GM23338 (cell line): ENCODE data around the gene TMTC2.

Experiments
- EZH2 ChIP-seq: fragments of 200-600 bp; sonication (generic); IDR thresholded peaks from one replicate; pipeline ENCODE4 v1.8.0; 2017; ENCODE audit warnings: antibody characterized with exemption, mild to moderate bottlenecking, low read depth; ENCODE audit not compliant: unreplicated experiment
- EZH2phosphoT487 ChIP-seq: fragments of 200-600 bp; sonication (generic); IDR thresholded peaks from one replicate; pipeline ENCODE4 v1.8.1; 2018; ENCODE audit warnings: antibody characterized with exemption; ENCODE audit not compliant: unreplicated experiment
- NANOG ChIP-seq: IDR thresholded peaks from 2 replicates; pipeline ENCODE4 v1.6.1; 2016; ENCODE audit warnings: antibody characterized with exemption, borderline replicate concordance
- STAT1 ChIP-seq: IDR thresholded peaks from one replicate; pipeline ENCODE4 v1.6.1; 2016; ENCODE audit warnings: antibody characterized with exemption; ENCODE audit not compliant: unreplicated experiment
- ZNF462 ChIP-seq: fragments of 250-450 bp; sonication (Bioruptor Pico); IDR thresholded peaks from 2 replicates; pipeline ENCODE4 v1.5.0; 2020; ENCODE audit warnings: mild to moderate bottlenecking, moderate library complexity
- TF ChIP-seq, protein P1 (sequence below), 2 experiments: fragments of 200-600 bp in 1 of 2; sonication (generic) in 1 of 2; conservative IDR thresholded peaks; 2 replicates each; pipeline versions ENCODE4 v1.5.1 to v1.6.1; 2016 to 2017; ENCODE audit warnings: antibody characterized with exemption in 2 of 2, low read depth in 2 of 2, mild to moderate bottlenecking in 2 of 2, moderate library complexity in 1 of 2
- TF ChIP-seq, protein P2 (sequence below): IDR thresholded peaks from one replicate; pipeline ENCODE4 v1.6.1; 2018; ENCODE audit warnings: antibody characterized with exemption; ENCODE audit not compliant: unreplicated experiment

- TF ChIP-seq, protein P1, sequence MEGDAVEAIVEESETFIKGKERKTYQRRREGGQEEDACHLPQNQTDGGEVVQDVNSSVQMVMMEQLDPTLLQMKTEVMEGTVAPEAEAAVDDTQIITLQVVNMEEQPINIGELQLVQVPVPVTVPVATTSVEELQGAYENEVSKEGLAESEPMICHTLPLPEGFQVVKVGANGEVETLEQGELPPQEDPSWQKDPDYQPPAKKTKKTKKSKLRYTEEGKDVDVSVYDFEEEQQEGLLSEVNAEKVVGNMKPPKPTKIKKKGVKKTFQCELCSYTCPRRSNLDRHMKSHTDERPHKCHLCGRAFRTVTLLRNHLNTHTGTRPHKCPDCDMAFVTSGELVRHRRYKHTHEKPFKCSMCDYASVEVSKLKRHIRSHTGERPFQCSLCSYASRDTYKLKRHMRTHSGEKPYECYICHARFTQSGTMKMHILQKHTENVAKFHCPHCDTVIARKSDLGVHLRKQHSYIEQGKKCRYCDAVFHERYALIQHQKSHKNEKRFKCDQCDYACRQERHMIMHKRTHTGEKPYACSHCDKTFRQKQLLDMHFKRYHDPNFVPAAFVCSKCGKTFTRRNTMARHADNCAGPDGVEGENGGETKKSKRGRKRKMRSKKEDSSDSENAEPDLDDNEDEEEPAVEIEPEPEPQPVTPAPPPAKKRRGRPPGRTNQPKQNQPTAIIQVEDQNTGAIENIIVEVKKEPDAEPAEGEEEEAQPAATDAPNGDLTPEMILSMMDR (conservative IDR thresholded peaks at IDR 0.05; ENCODE audit: low read depth in 2 of 2), result no peak
- TF ChIP-seq, protein P2, sequence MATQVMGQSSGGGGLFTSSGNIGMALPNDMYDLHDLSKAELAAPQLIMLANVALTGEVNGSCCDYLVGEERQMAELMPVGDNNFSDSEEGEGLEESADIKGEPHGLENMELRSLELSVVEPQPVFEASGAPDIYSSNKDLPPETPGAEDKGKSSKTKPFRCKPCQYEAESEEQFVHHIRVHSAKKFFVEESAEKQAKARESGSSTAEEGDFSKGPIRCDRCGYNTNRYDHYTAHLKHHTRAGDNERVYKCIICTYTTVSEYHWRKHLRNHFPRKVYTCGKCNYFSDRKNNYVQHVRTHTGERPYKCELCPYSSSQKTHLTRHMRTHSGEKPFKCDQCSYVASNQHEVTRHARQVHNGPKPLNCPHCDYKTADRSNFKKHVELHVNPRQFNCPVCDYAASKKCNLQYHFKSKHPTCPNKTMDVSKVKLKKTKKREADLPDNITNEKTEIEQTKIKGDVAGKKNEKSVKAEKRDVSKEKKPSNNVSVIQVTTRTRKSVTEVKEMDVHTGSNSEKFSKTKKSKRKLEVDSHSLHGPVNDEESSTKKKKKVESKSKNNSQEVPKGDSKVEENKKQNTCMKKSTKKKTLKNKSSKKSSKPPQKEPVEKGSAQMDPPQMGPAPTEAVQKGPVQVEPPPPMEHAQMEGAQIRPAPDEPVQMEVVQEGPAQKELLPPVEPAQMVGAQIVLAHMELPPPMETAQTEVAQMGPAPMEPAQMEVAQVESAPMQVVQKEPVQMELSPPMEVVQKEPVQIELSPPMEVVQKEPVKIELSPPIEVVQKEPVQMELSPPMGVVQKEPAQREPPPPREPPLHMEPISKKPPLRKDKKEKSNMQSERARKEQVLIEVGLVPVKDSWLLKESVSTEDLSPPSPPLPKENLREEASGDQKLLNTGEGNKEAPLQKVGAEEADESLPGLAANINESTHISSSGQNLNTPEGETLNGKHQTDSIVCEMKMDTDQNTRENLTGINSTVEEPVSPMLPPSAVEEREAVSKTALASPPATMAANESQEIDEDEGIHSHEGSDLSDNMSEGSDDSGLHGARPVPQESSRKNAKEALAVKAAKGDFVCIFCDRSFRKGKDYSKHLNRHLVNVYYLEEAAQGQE, result no peak
- no peak for TF ChIP-seq STAT1
- no peak for TF ChIP-seq EZH2phosphoT487
- no peak for TF ChIP-seq EZH2
- no peak for TF ChIP-seq NANOG
- TF ChIP-seq ZNF462 (CRISPR knock-in tag), result no peak
These were observed 415.8 kb downstream of the TMTC2 start for GRCh38 chr12:83102499-83102898.
